NB4 (cell line): ENCODE measurements around the gene TMEM121B.

Source experiments
- CTCF ChIP-seq: IDR thresholded peaks from one replicate; pipeline ENCODE4 v1.5.1; 2012; ENCODE audit warnings: low read depth, low read length
- MYC ChIP-seq: IDR thresholded peaks from 2 replicates; pipeline ENCODE4 v1.6.1; 2011; ENCODE audit warnings: low read depth, low read length
- POLR2A ChIP-seq: IDR thresholded peaks from 2 replicates; pipeline ENCODE4 v1.6.1; 2011; ENCODE audit warnings: mild to moderate bottlenecking; ENCODE audit not compliant: insufficient read length; ENCODE audit errors: extremely low read depth

GRCh38 chr22:17137170-17137569 lies 16.0 kb upstream of the TMEM121B start:
- TF ChIP-seq CTCF (no peak), POLR2A (no peak), MYC (no peak)
